ENCODE measurements around the gene ZKSCAN3. TPM values are rescaled to one million over a fixed set of nuclear protein-coding genes. Genes with fewer than 3 reads are reported as not detected.

The ZKSCAN3 gene
- total and polyA plus RNA-seq, 2 donors (not counting 1 experiment from before 2014, with no cell fraction given), result 4.0 to 11.9 TPM

GRCh38 chr6:28393912-28394662, 44.3 kb downstream of the ZKSCAN3 start:
- H3K27ac Mint-ChIP-seq, result no peak overlapping the region
- no peak overlapping the region for H2AFZ ChIP-seq (ENCODE audit: insufficient read depth, low read depth, low read length, poor library complexity, severe bottlenecking)
- intact Hi-C loops (cut with micrococcal nuclease), result loop anchor here (10.0 kb wide), 1 partner anchor 919 kb away; the partner anchor contains the start of gene ZNF184
- no peak overlapping the region for H3K4me3 Mint-ChIP-seq
- no peak overlapping the region for H3K9ac ChIP-seq (ENCODE audit: low read length)
- H3K27me3 ChIP-seq (replicated peaks in 1 of 4; ENCODE audit: control extremely low read depth in 1 of 4, control insufficient read depth in 3 of 4, insufficient read depth in 4 of 4, low read length in 3 of 4), result no peaks in the 10 kb centered on the region
- no peaks in the 10 kb centered on the region for H3K9me3 Mint-ChIP-seq (ENCODE audit: insufficient read depth)
- no peaks in the 10 kb centered on the region for H3K9me3 ChIP-seq (ENCODE audit: control extremely low read depth in 1 of 3, control insufficient read depth in 2 of 3, insufficient read depth in 1 of 3, low read length in 2 of 3)
- H3K4me1 Mint-ChIP-seq, result peaks cover 32% of the 10 kb centered on the region
- peaks cover 8 to 15% of the 10 kb centered on the region in 2 donors for H3K4me1 ChIP-seq (ENCODE audit: control insufficient read depth in 2 of 2, insufficient read depth in 2 of 2, low read length in 2 of 2)
- H3K4me3 ChIP-seq (ENCODE audit: control extremely low read depth in 1 of 5, extremely low read depth in 1 of 5, insufficient read depth in 1 of 5, low read depth in 2 of 5, low read length in 4 of 5), result no peak overlapping the region
- POLR2A ChIA-PET, result no interaction called here
- H3K79me2 ChIP-seq (ENCODE audit: control insufficient read depth, insufficient read depth, low read length), result peaks cover 23% of the 10 kb centered on the region
- WGBS (ENCODE audit: insufficient coverage), result 85% methylated on average over 4 of the region's 5 CpGs
- no peaks in the 10 kb centered on the region for H4K20me1 ChIP-seq (ENCODE audit: control insufficient read depth, insufficient read depth, low read length, poor library complexity, severe bottlenecking)
- DNase-seq (no peak), ATAC-seq (ENCODE audit: low read depth) (no peak)
- H3K4me2 ChIP-seq (replicated peaks; ENCODE audit: low read depth, low read length, poor library complexity, severe bottlenecking), result no peak overlapping the region
- H3K27ac ChIP-seq (ENCODE audit: low read length in 2 of 2), result no peak overlapping the region
- peaks cover 0 to 52% of the 10 kb centered on the region in 2 experiments for H3K36me3 ChIP-seq (replicated peaks in 1 of 2; ENCODE audit: control extremely low read depth in 1 of 2, control insufficient read depth in 1 of 2, extremely low read depth in 1 of 2, insufficient read depth in 2 of 2, low read length in 1 of 2)
- H3K27me3 Mint-ChIP-seq, result no peaks in the 10 kb centered on the region
- TF ChIP-seq CTCF (IDR thresholded peaks at IDR 0.05), result no peak
- TF ChIP-seq EZH2 (IDR thresholded peaks at IDR 0.05; ENCODE audit: borderline replicate concordance, insufficient read depth, low read depth, low read length, poor library complexity, severe bottlenecking), result no peak
- CTCF ChIA-PET, result interaction anchor here (6.6 kb wide), 1 partner anchor 10 kb away, joined by 60 read pairs; no protein-coding TSS in a partner anchor

- H2AFZ ChIP-seq (ENCODE audit: insufficient read depth, low read depth, low read length, poor library complexity, severe bottlenecking), result no peak overlapping the region
- H3K27ac ChIP-seq (ENCODE audit: low read length in 2 of 2), result no peak overlapping the region
- H4K20me1 ChIP-seq (ENCODE audit: control insufficient read depth, insufficient read depth, low read length, poor library complexity, severe bottlenecking), result no peaks in the 10 kb centered on the region
- peaks cover 16 to 17% of the 10 kb centered on the region in 2 donors for H3K4me1 ChIP-seq (ENCODE audit: control insufficient read depth in 2 of 2, insufficient read depth in 2 of 2, low read length in 2 of 2)
- no peak overlapping the region for H3K27ac Mint-ChIP-seq
- no CpG with 5 or more reads among the region's 4 CpGs for WGBS (ENCODE audit: insufficient coverage)
- peaks cover 6% of the 10 kb centered on the region for H3K27me3 Mint-ChIP-seq
- no peak overlapping the region for H3K4me3 ChIP-seq (ENCODE audit: control extremely low read depth in 1 of 5, extremely low read depth in 1 of 5, insufficient read depth in 1 of 5, low read depth in 2 of 5, low read length in 4 of 5)
- no peak overlapping the region for H3K9ac ChIP-seq (ENCODE audit: low read length)
- H3K27me3 ChIP-seq (replicated peaks in 1 of 4; ENCODE audit: control extremely low read depth in 1 of 4, control insufficient read depth in 3 of 4, insufficient read depth in 4 of 4, low read length in 3 of 4), result peaks cover 0 to under 1% (median 0%) of the 10 kb centered on the region in 4 experiments
- H3K79me2 ChIP-seq (ENCODE audit: control insufficient read depth, insufficient read depth, low read length), result peaks cover 31% of the 10 kb centered on the region
- H3K9me3 ChIP-seq (ENCODE audit: control extremely low read depth in 1 of 3, control insufficient read depth in 2 of 3, insufficient read depth in 1 of 3, low read length in 2 of 3), result peaks cover 0 to 4% (median 0%) of the 10 kb centered on the region in 3 donors
- peaks cover 36% of the 10 kb centered on the region for H3K4me1 Mint-ChIP-seq
- no peak for ATAC-seq (ENCODE audit: low read depth)
- no peak for DNase-seq
- no peak overlapping the region for H3K4me3 Mint-ChIP-seq
- no peak for TF ChIP-seq CTCF (IDR thresholded peaks at IDR 0.05)
- no peak for TF ChIP-seq EZH2 (IDR thresholded peaks at IDR 0.05; ENCODE audit: borderline replicate concordance, insufficient read depth, low read depth, low read length, poor library complexity, severe bottlenecking)
- ChIA-PET POLR2A (interaction anchor here (0.7 kb wide), 1 partner anchor 499 kb away, joined by 4 read pairs; no protein-coding TSS in a partner anchor), CTCF (interaction anchor here (6.6 kb wide), 1 partner anchor 12 kb away, joined by 60 read pairs; no protein-coding TSS in a partner anchor)
- intact Hi-C loops (cut with micrococcal nuclease), result loop anchor here (10.0 kb wide), 1 partner anchor 921 kb away; the partner anchor contains the start of gene ZNF184
- no peak overlapping the region for H3K4me2 ChIP-seq (replicated peaks; ENCODE audit: low read depth, low read length, poor library complexity, severe bottlenecking)
- H3K9me3 Mint-ChIP-seq (ENCODE audit: insufficient read depth), result no peaks in the 10 kb centered on the region
- peaks cover 0 to 37% of the 10 kb centered on the region in 2 experiments for H3K36me3 ChIP-seq (replicated peaks in 1 of 2; ENCODE audit: control extremely low read depth in 1 of 2, control insufficient read depth in 1 of 2, extremely low read depth in 1 of 2, insufficient read depth in 2 of 2, low read length in 1 of 2)
Measured at GRCh38 chr6:28395918-28396317, 46.2 kb downstream of the ZKSCAN3 start.

Measured in B cell (primary cell).